HepG2 (cell line): Measurements from ENCODE around the gene RNF149. TPM values are rescaled to one million over a fixed set of nuclear protein-coding genes. Genes with fewer than 3 reads are reported as not detected.

Experiments used
- CCAR2 ChIP-seq: fragments of 200-400 bp; formaldehyde crosslinking; optimal IDR thresholded peaks from 2 replicates; pipeline ENCODE3; 2018; ENCODE audit warnings: low read depth, mild to moderate bottlenecking, low read length, moderate library complexity
- CSRNP2 ChIP-seq: sonication (generic); formaldehyde crosslinking; conservative IDR thresholded peaks from 2 replicates; pipeline ENCODE4 v1.8.0; 2022; ENCODE audit warnings: low read depth, missing genetic modification reagents
- DBP ChIP-seq: sonication (generic); formaldehyde crosslinking; IDR thresholded peaks from 2 replicates; pipeline ENCODE4 v1.4.0; 2020; ENCODE audit warnings: missing genetic modification reagents; ENCODE audit errors: not compliant biosample characterization
- EP300 ChIP-seq, 3 experiments: sonication (generic) in 1 of 3; formaldehyde crosslinking in 1 of 3; IDR thresholded peaks; 2 replicates each; pipeline versions ENCODE4 v1.5.1 to v1.6.1; 2011 to 2020; ENCODE audit warnings: low read depth in 2 of 3, low read length in 2 of 3, borderline replicate concordance in 1 of 3, improper control_type of control experiment in 1 of 3, mild to moderate bottlenecking in 1 of 3, missing genetic modification reagents in 1 of 3, moderate library complexity in 1 of 3
- HOXA5 ChIP-seq: sonication (generic); formaldehyde crosslinking; IDR thresholded peaks from 2 replicates; pipeline ENCODE4 v1.4.0; 2020; ENCODE audit warnings: missing genetic modification reagents
- KLF15 ChIP-seq: sonication (generic); formaldehyde crosslinking; IDR thresholded peaks from 2 replicates; pipeline ENCODE4 v1.8.1; 2023; ENCODE audit warnings: borderline replicate concordance, mild to moderate bottlenecking, inconsistent platforms, missing genetic modification reagents, mixed read lengths
- MED13 ChIP-seq: sonication (generic); formaldehyde crosslinking; IDR thresholded peaks from 2 replicates; pipeline ENCODE4 v1.5.0; 2020; ENCODE audit warnings: missing genetic modification reagents
- POGZ ChIP-seq: sonication (generic); formaldehyde crosslinking; IDR thresholded peaks from 2 replicates; pipeline ENCODE4 v1.4.0; 2020; ENCODE audit warnings: mild to moderate bottlenecking, missing genetic modification reagents
- RBFOX2 ChIP-seq: fragments of 200-400 bp; formaldehyde crosslinking; IDR thresholded peaks from 2 replicates; pipeline ENCODE4 v1.6.1; 2017; ENCODE audit warnings: low read depth, mild to moderate bottlenecking, low read length
- RERE ChIP-seq: IDR thresholded peaks from 2 replicates; pipeline ENCODE4 v1.6.1; 2016; ENCODE audit warnings: low read depth, missing genetic modification reagents, missing compliant biosample characterization
- RXRA ChIP-seq: sonication (generic); formaldehyde crosslinking; IDR thresholded peaks from 2 replicates; pipeline ENCODE4 v1.5.1; 2020; ENCODE audit warnings: missing genetic modification reagents
- SSRP1 ChIP-seq: IDR thresholded peaks from 2 replicates; pipeline ENCODE4 v1.6.1; 2016; ENCODE audit warnings: control low read depth
- TIGD3 ChIP-seq: sonication (generic); formaldehyde crosslinking; IDR thresholded peaks from 2 replicates; pipeline ENCODE4 v1.5.1; 2020; ENCODE audit warnings: mild to moderate bottlenecking, missing genetic modification reagents, borderline replicate concordance
- ZNF296 ChIP-seq: sonication (generic); formaldehyde crosslinking; conservative IDR thresholded peaks from 2 replicates; pipeline ENCODE4 v1.5.0; 2020; ENCODE audit warnings: mild to moderate bottlenecking, missing genetic modification reagents
- ZNF468 ChIP-seq: sonication (generic); formaldehyde crosslinking; IDR thresholded peaks from 2 replicates; pipeline ENCODE4 v1.8.0; 2022; ENCODE audit warnings: mild to moderate bottlenecking, moderate library complexity, missing genetic modification reagents
- ZNF660 ChIP-seq: sonication (generic); formaldehyde crosslinking; IDR thresholded peaks from 2 replicates; pipeline ENCODE4 v1.5.1; 2020; ENCODE audit warnings: mild to moderate bottlenecking, low read depth, missing genetic modification reagents, borderline replicate concordance
- ZNF674 ChIP-seq: sonication (generic); formaldehyde crosslinking; IDR thresholded peaks from 2 replicates; pipeline ENCODE4 v1.5.0; 2020; ENCODE audit warnings: low read depth, mild to moderate bottlenecking, missing genetic modification reagents
- polyA plus RNA-seq, 8 experiments: library from polyadenylated mRNA; depleted of rRNA in 3 of 8; stranded (reverse) in 7 of 8; unstranded in 1 of 8; fragments of >200 nt; fragmentation: Illumina TruSeq in 4 of 8; extraction: Trizol in 4 of 8; gene quantifications; 2 replicates each; pipeline versions ENCODE4 v1.2.1 to v1.2.3, GENCODE V29; 2011 to 2016; ENCODE audit warnings: low read depth in 4 of 8, missing spikeins in 1 of 8, mixed read lengths in 1 of 8; ENCODE audit not compliant: insufficient read depth in 1 of 8
- total RNA-seq, 5 experiments: library from RNA; depleted of rRNA; stranded (reverse); fragments of >200 nt; fragmentation: Illumina TruSeq; extraction: Trizol; gene quantifications; 2 replicates each; pipeline ENCODE4 v1.2.3, GENCODE V29; 2016; ENCODE audit warnings: low read depth in 1 of 5

The RNF149 gene
- total and polyA plus RNA-seq, 2 of the 13 experiments (the other 11 are each of a cell fraction or from before 2014, with no cell fraction given): 87.6 to 109 TPM

- TF ChIP-seq RERE: 0 out of 2 replicates have a peak, but pooled peaks have one; percentile 33
- no peak for TF ChIP-seq DBP
- no peak; the same call in 1 of the 2 replicates for TF ChIP-seq ZNF674
- TF ChIP-seq CCAR2: no peak
- no peak for TF ChIP-seq KLF15 (CRISPR knock-in tag)
- no peak for TF ChIP-seq CSRNP2
- no peak; the same call in 1 of the 2 replicates for TF ChIP-seq MED13 (CRISPR knock-in tag)
- TF ChIP-seq EP300 (IDR thresholded peaks at IDR 0.05; ENCODE audit: low read depth in 2 of 2, low read length in 2 of 2): peak in 1 of 2 experiments; percentile 63; a peak in 2 of 4 replicates
- no peak; the same call in 1 of the 2 replicates for TF ChIP-seq EP300 (CRISPR knock-in tag; IDR thresholded peaks at IDR 0.05; ENCODE audit: borderline replicate concordance)
- TF ChIP-seq RXRA (CRISPR knock-in tag): peak; percentile 42; the same call in 1 of the 2 replicates
- no peak for TF ChIP-seq TIGD3 (CRISPR knock-in tag)
- TF ChIP-seq ZNF468 (CRISPR knock-in tag): no peak
- peak; percentile 65 for TF ChIP-seq POGZ
- TF ChIP-seq HOXA5: no peak; the same call in 1 of the 2 replicates
- TF ChIP-seq ZNF296 (CRISPR knock-in tag): no peak
- no peak for TF ChIP-seq ZNF660
- peak; percentile 98 for TF ChIP-seq RBFOX2
- TF ChIP-seq SSRP1 (CRISPR knock-in tag): no peak; the same call in 1 of the 2 replicates
Measured at GRCh38 chr2:101252408-101253012, 56.0 kb downstream of the RNF149 start, which contains the start of gene CNOT11 (continued).
